ENCODE measurements around the gene NECTIN4. TPM values are rescaled to one million over a fixed set of nuclear protein-coding genes. Genes with fewer than 3 reads are reported as not detected.

NECTIN4 gene
- total RNA-seq, 4 donors from 2014 or later = not detected

DNA sequence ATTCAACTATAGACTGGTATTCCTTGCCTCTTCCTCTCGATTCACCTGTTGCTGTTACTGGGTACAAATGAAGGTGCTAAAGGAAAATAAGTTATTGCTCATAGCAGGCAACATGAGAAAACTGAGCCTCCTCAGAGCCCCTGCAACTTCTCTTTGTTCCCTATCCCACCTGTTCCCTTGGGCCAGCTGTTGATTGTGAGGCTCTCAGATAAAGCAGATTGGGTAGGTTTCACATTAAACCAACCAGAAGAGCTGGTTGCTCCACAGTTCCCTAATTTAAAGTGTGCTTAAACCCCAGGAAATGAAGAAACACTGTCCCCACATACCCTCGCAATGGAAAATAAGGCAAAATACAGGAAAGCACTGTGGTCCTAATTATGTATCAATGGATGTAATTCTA is 38.3 kb upstream of the NECTIN4 start:
- no peaks in the 10 kb centered on the region for H3K27me3 ChIP-seq
- peak overlapping the region in 1 of 4 donors; percentile 29 for H3K27ac ChIP-seq
- DNase-seq (ENCODE audit: low spot score in 2 of 2) = no peak
- peaks cover 0 to 51% (median 21%) of the 10 kb centered on the region in 4 donors for H3K4me1 ChIP-seq
- H3K9me3 ChIP-seq = no peaks in the 10 kb centered on the region
- no peak overlapping the region for H3K4me3 ChIP-seq
- TF ChIP-seq, protein P1, sequence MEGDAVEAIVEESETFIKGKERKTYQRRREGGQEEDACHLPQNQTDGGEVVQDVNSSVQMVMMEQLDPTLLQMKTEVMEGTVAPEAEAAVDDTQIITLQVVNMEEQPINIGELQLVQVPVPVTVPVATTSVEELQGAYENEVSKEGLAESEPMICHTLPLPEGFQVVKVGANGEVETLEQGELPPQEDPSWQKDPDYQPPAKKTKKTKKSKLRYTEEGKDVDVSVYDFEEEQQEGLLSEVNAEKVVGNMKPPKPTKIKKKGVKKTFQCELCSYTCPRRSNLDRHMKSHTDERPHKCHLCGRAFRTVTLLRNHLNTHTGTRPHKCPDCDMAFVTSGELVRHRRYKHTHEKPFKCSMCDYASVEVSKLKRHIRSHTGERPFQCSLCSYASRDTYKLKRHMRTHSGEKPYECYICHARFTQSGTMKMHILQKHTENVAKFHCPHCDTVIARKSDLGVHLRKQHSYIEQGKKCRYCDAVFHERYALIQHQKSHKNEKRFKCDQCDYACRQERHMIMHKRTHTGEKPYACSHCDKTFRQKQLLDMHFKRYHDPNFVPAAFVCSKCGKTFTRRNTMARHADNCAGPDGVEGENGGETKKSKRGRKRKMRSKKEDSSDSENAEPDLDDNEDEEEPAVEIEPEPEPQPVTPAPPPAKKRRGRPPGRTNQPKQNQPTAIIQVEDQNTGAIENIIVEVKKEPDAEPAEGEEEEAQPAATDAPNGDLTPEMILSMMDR (IDR thresholded peaks at IDR 0.05) = no peak
- TF ChIP-seq POLR2A (IDR thresholded peaks at IDR 0.05) = no peak
- no peak for TF ChIP-seq EP300 (IDR thresholded peaks at IDR 0.05)
- H3K36me3 ChIP-seq = peaks cover 0 to 72% (median 13%) of the 10 kb centered on the region in 3 donors
- 76 to 90% methylated on average over 2 of the region's 2 CpGs for whole genome bisulfite sequencing, 2 donors

DNA sequence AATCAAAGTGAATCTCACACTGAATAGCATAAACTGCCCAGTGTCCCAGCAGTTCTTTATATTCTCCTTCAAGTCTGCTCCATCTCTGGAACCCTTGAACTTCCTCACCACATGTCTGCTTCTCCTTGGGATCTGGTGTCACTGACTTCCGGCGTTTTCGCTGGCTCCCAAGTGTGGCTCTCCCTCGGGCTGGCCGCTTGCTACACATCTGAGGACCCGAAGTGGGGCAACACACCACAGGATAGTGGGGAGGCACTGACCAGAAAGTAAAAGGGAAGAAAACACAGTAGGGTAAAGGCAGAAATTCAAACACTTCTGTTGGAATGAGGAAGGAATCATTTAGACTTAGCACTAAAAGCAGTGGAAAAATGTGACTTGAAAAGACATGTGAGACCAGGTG is 33.6 kb upstream of the NECTIN4 start:
- Histone ChIP-seq H3K36me3 (peaks cover 0 to 82% (median 0%) of the 10 kb centered on the region in 3 donors), H3K9me3 (no peaks in the 10 kb centered on the region), H3K4me3 (no peak overlapping the region), H3K27me3 (no peaks in the 10 kb centered on the region), H3K27ac (no peak overlapping the region), H3K4me1 (peaks cover 0 to 41% (median 23%) of the 10 kb centered on the region in 4 donors)
- no peak for DNase-seq (ENCODE audit: low spot score in 2 of 2)
- TF ChIP-seq EP300 (IDR thresholded peaks at IDR 0.05) (no peak), POLR2A (IDR thresholded peaks at IDR 0.05) (no peak)
- TF ChIP-seq, protein P1 (IDR thresholded peaks at IDR 0.05) = no peak
- WGBS, 2 donors = 84 to 86% methylated on average over 6 of the region's 6 CpGs

DNA sequence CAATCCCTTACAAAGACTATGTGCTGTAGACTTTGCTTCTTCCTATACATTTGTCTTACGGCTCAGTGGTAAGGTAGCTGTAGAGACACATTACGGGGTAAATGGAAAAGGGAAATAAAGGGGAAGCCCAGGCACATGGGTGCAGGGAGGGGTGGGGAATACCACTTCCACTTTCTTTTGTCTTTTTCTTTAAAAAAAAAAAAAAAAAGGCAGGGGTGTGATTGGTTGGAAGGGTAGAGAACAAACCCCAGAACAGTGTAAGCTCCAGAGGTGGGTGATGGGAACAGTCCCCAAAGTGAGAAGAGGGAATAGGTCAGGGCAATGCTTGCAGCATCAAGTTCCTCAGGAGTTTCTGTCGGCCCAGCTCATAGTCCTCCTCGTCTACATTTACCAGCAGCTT is 32.5 kb upstream of the NECTIN4 start:
- no peak for TF ChIP-seq EP300 (IDR thresholded peaks at IDR 0.05)
- no peak for TF ChIP-seq POLR2A (IDR thresholded peaks at IDR 0.05)
- TF ChIP-seq, protein P1 (IDR thresholded peaks at IDR 0.05) = no peak
- H3K27me3 ChIP-seq = no peaks in the 10 kb centered on the region
- H3K36me3 ChIP-seq = peaks cover 0 to 70% (median 0%) of the 10 kb centered on the region in 3 donors
- no peaks in the 10 kb centered on the region for H3K9me3 ChIP-seq
- H3K4me3 ChIP-seq = no peak overlapping the region
- WGBS, 2 donors = 64 to 75% methylated on average over 4 of the region's 4 CpGs
- peaks cover 0 to 33% (median 21%) of the 10 kb centered on the region in 4 donors for H3K4me1 ChIP-seq
- H3K27ac ChIP-seq = no peak overlapping the region
- no peak for DNase-seq (ENCODE audit: low spot score in 2 of 2)

DNA sequence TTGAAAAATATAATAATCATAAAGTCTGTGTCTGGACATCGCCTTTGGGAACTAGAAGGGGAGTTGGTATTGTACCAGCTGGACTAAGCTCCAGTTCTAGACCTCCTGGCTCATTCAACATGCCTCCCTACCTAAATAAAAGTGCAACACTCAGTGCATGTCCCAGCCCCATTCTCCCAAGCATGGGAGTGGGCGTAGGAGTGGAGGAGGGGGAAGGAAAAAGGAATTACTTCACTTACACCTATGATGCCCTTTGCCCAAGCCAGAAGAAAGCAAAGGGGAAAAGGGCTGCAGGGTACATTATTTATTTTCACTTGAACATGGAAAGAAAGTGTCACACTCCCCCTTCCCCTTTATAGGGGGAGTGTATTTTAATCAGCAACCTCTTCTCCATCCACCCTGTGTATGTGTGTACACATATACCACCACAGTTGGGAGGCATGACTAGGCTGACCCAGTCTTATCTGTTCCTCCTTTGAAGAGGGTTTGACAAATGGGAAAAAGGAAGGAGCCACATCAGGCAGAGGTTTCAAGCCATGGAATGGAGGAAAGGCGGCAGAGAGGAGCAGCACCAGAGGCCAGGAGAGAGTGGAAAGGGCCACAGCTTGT is 31.8 kb upstream of the NECTIN4 start:
- H3K27me3 ChIP-seq = no peaks in the 10 kb centered on the region
- peak overlapping the region in 1 of 4 donors; percentile 16 for H3K27ac ChIP-seq
- 83 to 86% methylated on average over 3 of the region's 3 CpGs for WGBS, 2 donors
- H3K4me1 ChIP-seq = peaks cover 0 to 38% (median 28%) of the 10 kb centered on the region in 4 donors
- DNase-seq (ENCODE audit: low spot score in 2 of 2) = no peak
- peaks cover 0 to 64% (median 0%) of the 10 kb centered on the region in 3 donors for H3K36me3 ChIP-seq
- TF ChIP-seq POLR2A (IDR thresholded peaks at IDR 0.05) (no peak), EP300 (IDR thresholded peaks at IDR 0.05) (no peak)
- TF ChIP-seq, protein P1 (IDR thresholded peaks at IDR 0.05) = no peak
- no peaks in the 10 kb centered on the region for H3K9me3 ChIP-seq
- no peak overlapping the region for H3K4me3 ChIP-seq

DNA sequence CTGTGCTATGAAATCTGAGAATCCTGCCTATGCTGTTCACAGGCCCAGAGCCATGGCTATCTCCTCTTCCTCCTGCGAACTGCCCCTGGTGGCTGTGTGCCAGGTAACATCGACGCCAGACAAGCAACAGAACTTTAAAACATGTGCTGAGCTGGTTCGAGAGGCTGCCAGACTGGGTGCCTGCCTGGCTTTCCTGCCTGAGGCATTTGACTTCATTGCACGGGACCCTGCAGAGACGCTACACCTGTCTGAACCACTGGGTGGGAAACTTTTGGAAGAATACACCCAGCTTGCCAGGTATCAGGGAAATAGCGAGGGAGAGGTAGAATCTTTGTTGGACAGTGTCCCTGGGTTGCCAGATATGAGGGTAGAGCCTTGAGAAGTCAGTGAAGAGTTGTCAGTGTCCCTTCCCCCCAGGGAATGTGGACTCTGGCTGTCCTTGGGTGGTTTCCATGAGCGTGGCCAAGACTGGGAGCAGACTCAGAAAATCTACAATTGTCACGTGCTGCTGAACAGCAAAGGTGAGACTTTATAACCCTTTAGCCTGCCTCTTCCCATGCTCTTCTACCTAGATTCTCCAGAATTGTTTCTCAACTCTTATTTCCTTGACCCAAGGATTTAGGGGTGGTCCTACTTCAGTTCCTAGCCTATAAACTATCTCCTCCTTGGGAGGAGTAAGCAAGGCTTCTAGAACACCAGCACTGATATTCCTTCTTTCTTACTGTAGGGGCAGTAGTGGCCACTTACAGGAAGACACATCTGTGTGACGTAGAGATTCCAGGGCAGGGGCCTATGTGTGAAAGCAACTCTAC is 29.9 kb upstream of the NECTIN4 start:
- peaks cover 0 to 45% (median 0%) of the 10 kb centered on the region in 3 donors for H3K36me3 ChIP-seq

More for the DNA sequence above, 29.9 kb upstream of the NECTIN4 start:
- WGBS, 2 donors = 42 to 50% methylated on average over 10 of the region's 10 CpGs
- Histone ChIP-seq H3K9me3 (no peaks in the 10 kb centered on the region), H3K27ac (peak overlapping the region in 3 of 4 donors; percentile 93 to 98 (median 98)), H3K4me3 (peak overlapping the region in 2 of 4 donors; percentile 68 to 94), H3K27me3 (no peaks in the 10 kb centered on the region), H3K4me1 (peaks cover 0 to 57% (median 35%) of the 10 kb centered on the region in 4 donors)
- DNase-seq (ENCODE audit: low spot score in 2 of 2) = no peak
- TF ChIP-seq, protein P1 (IDR thresholded peaks at IDR 0.05) = peak in 3 of 5 experiments; percentile 18 to 36 (median 31)
- TF ChIP-seq POLR2A (IDR thresholded peaks at IDR 0.05) = no peak

Measured in tibial nerve (tissue), 4 donors.